Ramos (cell line): ENCODE measurements around the gene JAK2.
"Not testable (repeated sequence)": the region's sequence is repeated elsewhere in the genome, so short reads cannot be mapped to it uniquely, and the experiment has no call there.

Source experiments
- in situ Hi-C: fragments of 300-500 bp; cut with MboI; formaldehyde crosslinking; loops from one replicate; pipeline ENCODE4 v1.14.3; 2022; ENCODE audit warnings: low sequenced_read_pairs; ENCODE audit not compliant: unreplicated experiment

Gene JAK2

GRCh38 chr9:5031941-5032340 lies 46.9 kb downstream of the JAK2 start:
- in situ Hi-C loops: not testable (repeated sequence)

- in situ Hi-C loops: no loop called here
Measured at GRCh38 chr9:5040730-5041389, 55.8 kb downstream of the JAK2 start.

- in situ Hi-C loops: no loop called here
Measured at GRCh38 chr9:5041390-5042115, 56.5 kb downstream of the JAK2 start.

GRCh38 chr9:5042661-5043178 lies 57.6 kb downstream of the JAK2 start:
- in situ Hi-C loops: no loop called here

- in situ Hi-C loops: no loop called here
Measured at GRCh38 chr9:5043381-5043780, 58.3 kb downstream of the JAK2 start.

GRCh38 chr9:5044160-5044559 lies 59.1 kb downstream of the JAK2 start:
- in situ Hi-C loops: no loop called here

- in situ Hi-C loops: no loop called here
Measured at GRCh38 chr9:5052838-5053237, 67.8 kb downstream of the JAK2 start.

- in situ Hi-C loops: no loop called here
Measured at GRCh38 chr9:5062631-5063030, 77.6 kb downstream of the JAK2 start.

GRCh38 chr9:5072871-5073270 lies 87.8 kb downstream of the JAK2 start:
- in situ Hi-C loops: no loop called here

GRCh38 chr9:5073701-5074100 lies 88.6 kb downstream of the JAK2 start:
- in situ Hi-C loops: no loop called here

- in situ Hi-C loops: no loop called here
Measured at GRCh38 chr9:5085993-5086392, 100.9 kb downstream of the JAK2 start.

- in situ Hi-C loops: no loop called here
Measured at GRCh38 chr9:5089737-5090136, 104.7 kb downstream of the JAK2 start.

- in situ Hi-C loops: no loop called here
Measured at GRCh38 chr9:5095795-5096194, 110.7 kb downstream of the JAK2 start.

- in situ Hi-C loops: no loop called here
Measured at GRCh38 chr9:5099466-5099865, 114.4 kb downstream of the JAK2 start.

- in situ Hi-C loops: not testable (repeated sequence)
Measured at GRCh38 chr9:5101127-5101526, 116.1 kb downstream of the JAK2 start.

GRCh38 chr9:5106517-5106916 lies 121.4 kb downstream of the JAK2 start:
- in situ Hi-C loops: not testable (repeated sequence)

- in situ Hi-C loops: no loop called here
Measured at GRCh38 chr9:5110867-5111681, 126.0 kb downstream of the JAK2 start.

- in situ Hi-C loops: no loop called here
Measured at GRCh38 chr9:5111696-5112095, 126.6 kb downstream of the JAK2 start.

- in situ Hi-C loops: no loop called here
Measured at GRCh38 chr9:5112109-5112592, 127.1 kb downstream of the JAK2 start.

GRCh38 chr9:5112646-5113045 lies 127.6 kb downstream of the JAK2 start:
- in situ Hi-C loops: no loop called here

- in situ Hi-C loops: no loop called here
Measured at GRCh38 chr9:5113523-5113922, 128.5 kb downstream of the JAK2 start.
